K562 (cell line): ENCODE measurements around the gene EEFSEC. TPM values are rescaled to one million over a fixed set of nuclear protein-coding genes. Genes with fewer than 3 reads are reported as not detected.

ENCODE experiments used
- ATAC-seq: fragments of 200-7000 bp; cut with Tn5 transposase; 3 replicates; pipeline ENCODE4 v1.9.1; 2020; ENCODE audit warnings: moderate library complexity
- BruUV-seq: library from RNA; stranded (reverse); fragments of 400-500 nt; replicated peaks from 2 replicates; lab custom pipeline; 2021; lab: Mats Ljungman, UMichigan
- CTCF ChIA-PET: fragments of 300-600 bp; formaldehyde crosslinking; extraction: SDS; loops from one replicate; lab custom pipeline; 2021; ENCODE audit warnings: low intra/inter-chr PET ratio; lab: Yijun Ruan, JAX
- POLR2A ChIA-PET: fragments of 300-600, 350-650 bp; sonication (Branson Sonifier 250); formaldehyde crosslinking; extraction: SDS; loops from one replicate; lab custom pipeline; 2021; ENCODE audit warnings: antibody characterized with exemption, inconsistent platforms; lab: Yijun Ruan, JAX
- DNase-seq, 4 experiments: peaks; one replicate each; pipeline versions ENCODE4 v3.0.0 to v3.0.0-alpha.2; 2011 to 2018; ENCODE audit warnings: low spot score in 3 of 4, mixed read lengths in 3 of 4; ENCODE audit errors: extremely low read depth in 1 of 4
- FAIRE-seq: peaks from 2 replicates; lab custom pipeline; 2011; peaks lifted over from hg19 to GRCh38; lab: Jason Lieb, UNC
- H2AFZ ChIP-seq: 2 replicates; pipeline ENCODE4 v1.6.0; 2011; ENCODE audit warnings: low read depth, low read length, control low read depth, inconsistent platforms
- H3K27ac ChIP-seq: fragments of 200-600 bp; 3 replicates; pipeline ENCODE4 v1.8.0; 2011; ENCODE audit warnings: low read depth, mild to moderate bottlenecking, control low read depth, inconsistent platforms, low read length, moderate library complexity, mixed read lengths; ENCODE audit errors: extremely low read depth
- H3K27me3 ChIP-seq, 2 experiments: fragments of 300-600 bp in 1 of 2; 2 replicates in 1 of 2; 3 replicates in 1 of 2; pipeline versions ENCODE4 v1.6.0 to v1.8.0; 2011; ENCODE audit warnings: inconsistent platforms in 2 of 2, low read length in 2 of 2, mild to moderate bottlenecking in 1 of 2, mixed read lengths in 1 of 2, moderate library complexity in 1 of 2; ENCODE audit not compliant: control insufficient read depth in 2 of 2, insufficient read depth in 2 of 2
- H3K36me3 ChIP-seq: fragments of 300-600 bp; 3 replicates; pipeline ENCODE4 v1.8.0; 2011; ENCODE audit warnings: mild to moderate bottlenecking, low read length, inconsistent platforms; ENCODE audit not compliant: control insufficient read depth, insufficient read depth
- H3K4me1 ChIP-seq, 2 experiments: fragments of 200-600 bp in 1 of 2; replicated peaks in 1 of 2; 2 replicates in 1 of 2; 3 replicates in 1 of 2; pipeline versions ENCODE4 v1.5.1 to v1.8.0; 2011; ENCODE audit warnings: inconsistent platforms in 2 of 2, low read length in 2 of 2, mild to moderate bottlenecking in 1 of 2, mixed read lengths in 1 of 2, moderate library complexity in 1 of 2; ENCODE audit not compliant: control insufficient read depth in 2 of 2, insufficient read depth in 2 of 2
- H3K4me2 ChIP-seq: 2 replicates; pipeline ENCODE4 v1.6.1; 2011; ENCODE audit warnings: low read length, control low read depth, inconsistent platforms, mixed read lengths; ENCODE audit not compliant: insufficient read depth
- H3K4me3 ChIP-seq: fragments of 200-600 bp; sonication (generic), shearing (Covaris generic); 2 replicates; pipeline ENCODE4 v1.5.1; 2016; ENCODE audit warnings: control low read depth, inconsistent platforms
- H3K79me2 ChIP-seq: fragments of 200-600 bp; 3 replicates; pipeline ENCODE4 v1.8.0; 2011; ENCODE audit warnings: low read length, inconsistent platforms; ENCODE audit not compliant: control insufficient read depth, insufficient read depth
- H3K9ac ChIP-seq, 2 experiments: 2 replicates each; pipeline versions ENCODE4 v1.6.0 to v1.6.1; 2011; ENCODE audit warnings: low read depth in 2 of 2, low read length in 2 of 2, control low read depth in 1 of 2, inconsistent platforms in 1 of 2, mild to moderate bottlenecking in 1 of 2, mixed read lengths in 1 of 2; ENCODE audit not compliant: insufficient read depth in 1 of 2
- H3K9me1 ChIP-seq: one replicate; pipeline ENCODE4 v1.6.0; 2011; ENCODE audit warnings: inconsistent platforms, mild to moderate bottlenecking, low read length, moderate library complexity; ENCODE audit not compliant: control insufficient read depth, insufficient read depth
- H3K9me3 ChIP-seq: replicated peaks from 2 replicates; pipeline ENCODE4 v1.5.1; 2011; ENCODE audit warnings: low read depth, low read length, inconsistent platforms; ENCODE audit not compliant: control insufficient read depth, insufficient read depth
- H4K20me1 ChIP-seq: replicated peaks from 2 replicates; pipeline ENCODE4 v1.6.1; 2011; ENCODE audit warnings: low read length, inconsistent platforms, mixed read lengths; ENCODE audit not compliant: control insufficient read depth, insufficient read depth
- HNRNPLL ChIP-seq: fragments of 200-400 bp; formaldehyde crosslinking; IDR thresholded peaks from 2 replicates; pipeline ENCODE4 v1.6.1; 2017; ENCODE audit warnings: low read length, low read depth, mild to moderate bottlenecking; ENCODE audit not compliant: poor library complexity, severe bottlenecking
- IRF1 ChIP-seq: sonication (generic); formaldehyde crosslinking; IDR thresholded peaks from 2 replicates; pipeline ENCODE4 v1.8.0; 2022; ENCODE audit warnings: missing genetic modification reagents, mild to moderate bottlenecking, borderline replicate concordance
- KLF6 ChIP-seq: fragments of 250-450 bp; sonication (Bioruptor Pico); IDR thresholded peaks from 2 replicates; pipeline ENCODE4 v1.4.0; 2020; ENCODE audit warnings: mild to moderate bottlenecking, moderate library complexity, borderline replicate concordance
- PCBP1 ChIP-seq: fragments of 200-400 bp; formaldehyde crosslinking; IDR thresholded peaks from 2 replicates; pipeline ENCODE4 v1.6.1; 2018; ENCODE audit warnings: mild to moderate bottlenecking, low read depth, low read length; ENCODE audit not compliant: poor library complexity, severe bottlenecking
- SAP30 ChIP-seq: fragments of 200-600 bp; sonication (generic); IDR thresholded peaks from 2 replicates; pipeline ENCODE4 v1.6.1; 2012; ENCODE audit warnings: borderline replicate concordance, low read depth, mild to moderate bottlenecking, moderate library complexity, low read length, control low read depth, inconsistent platforms; ENCODE audit not compliant: insufficient read depth, poor library complexity, severe bottlenecking
- SMARCB1 ChIP-seq: IDR thresholded peaks from 2 replicates; pipeline ENCODE4 v1.6.1; 2011; ENCODE audit warnings: improper control_type of control experiment, low read depth; ENCODE audit not compliant: insufficient read length
- SNAPC5 ChIP-seq: fragments of 250-450 bp; sonication (Bioruptor Pico); IDR thresholded peaks from 2 replicates; pipeline ENCODE4 v1.8.0; 2021; ENCODE audit warnings: moderate library complexity, mild to moderate bottlenecking, inconsistent platforms
- SRSF7 ChIP-seq: fragments of 200-400 bp; formaldehyde crosslinking; optimal IDR thresholded peaks from 2 replicates; pipeline ENCODE3; 2017; ENCODE audit warnings: mild to moderate bottlenecking, low read depth, low read length
- TAF1 ChIP-seq: IDR thresholded peaks from 2 replicates; pipeline ENCODE4 v1.6.1; 2011; ENCODE audit warnings: mild to moderate bottlenecking, low read length, moderate library complexity; ENCODE audit not compliant: insufficient read depth, control insufficient read depth, severe bottlenecking; ENCODE audit errors: extremely low read depth
- TFAM ChIP-seq: fragments of 250-450 bp; sonication (Bioruptor Pico); conservative IDR thresholded peaks from 2 replicates; pipeline ENCODE4 v1.5.0; 2021; ENCODE audit warnings: mild to moderate bottlenecking, moderate library complexity
- ZNF589 ChIP-seq: fragments of 200-800 bp; sonication (Bioruptor generic); IDR thresholded peaks from 2 replicates; pipeline ENCODE4 v1.6.1; 2016; ENCODE audit warnings: low read depth, missing genetic modification characterization, missing compliant biosample characterization
- WGBS: fragments of 100-300 bp; shearing (Covaris generic); methylation state at CpG from one replicate; pipeline ENCODE4 v1.1.6; 2016; ENCODE audit warnings: low coverage, mixed read lengths; ENCODE audit not compliant: insufficient coverage; ENCODE audit errors: missing lambda C conversion rate; 5-methylcytosine and 5-hydroxymethylcytosine counted together
- in situ Hi-C: fragments of 300-500 bp; cut with MboI; formaldehyde crosslinking; loops from 4 replicates; pipeline ENCODE4 v1.15.0; 2018; ENCODE audit warnings: inconsistent platforms, mixed read lengths
- intact Hi-C: fragments of 100-400 bp; cut with micrococcal nuclease; formaldehyde crosslinking; loops from 2 replicates; pipeline ENCODE4 v1.14.2; 2022
- polyA plus RNA-seq, 8 experiments: library from polyadenylated mRNA; depleted of rRNA in 4 of 8; stranded (reverse) in 5 of 8; unstranded in 3 of 8; fragments of >200 nt; fragmentation: Nextera tagmentation in 2 of 8; fragmentation: Illumina TruSeq in 1 of 8; extraction: Ambion mirVana in 2 of 8; extraction: Trizol in 1 of 8; gene quantifications; 2 replicates each; pipeline versions ENCODE4 v1.2.1 to v1.2.3, GENCODE V29; 2011 to 2014; ENCODE audit warnings: inconsistent platforms in 1 of 8, missing spikeins in 1 of 8
- total RNA-seq, 7 experiments: library from RNA; depleted of rRNA in 6 of 7; stranded (reverse); fragments of >200 nt in 6 of 7; fragmentation: Illumina TruSeq in 2 of 7; extraction: Trizol in 2 of 7; gene quantifications; 2 replicates each; pipeline versions ENCODE4 v1.2.1 to v1.2.3, GENCODE V29; 2011 to 2021; ENCODE audit warnings: low replicate concordance in 1 of 7
- TF ChIP-seq, protein P1 (sequence below): fragments of 450-650 bp; IDR thresholded peaks from 2 replicates; pipeline ENCODE4 v1.6.1; 2017; ENCODE audit warnings: antibody characterized with exemption, mild to moderate bottlenecking

The EEFSEC gene
- total and polyA plus RNA-seq, 9 of the 15 experiments (the other 6 are each of a cell fraction or from before 2014, with no cell fraction given): 0.35 to 11.8 (median 7.7) TPM

GRCh38 chr3:128395500-128396162 is 242.3 kb downstream of the EEFSEC start (continued):
- TF ChIP-seq TAF1: no peak
- TF ChIP-seq, protein P1, sequence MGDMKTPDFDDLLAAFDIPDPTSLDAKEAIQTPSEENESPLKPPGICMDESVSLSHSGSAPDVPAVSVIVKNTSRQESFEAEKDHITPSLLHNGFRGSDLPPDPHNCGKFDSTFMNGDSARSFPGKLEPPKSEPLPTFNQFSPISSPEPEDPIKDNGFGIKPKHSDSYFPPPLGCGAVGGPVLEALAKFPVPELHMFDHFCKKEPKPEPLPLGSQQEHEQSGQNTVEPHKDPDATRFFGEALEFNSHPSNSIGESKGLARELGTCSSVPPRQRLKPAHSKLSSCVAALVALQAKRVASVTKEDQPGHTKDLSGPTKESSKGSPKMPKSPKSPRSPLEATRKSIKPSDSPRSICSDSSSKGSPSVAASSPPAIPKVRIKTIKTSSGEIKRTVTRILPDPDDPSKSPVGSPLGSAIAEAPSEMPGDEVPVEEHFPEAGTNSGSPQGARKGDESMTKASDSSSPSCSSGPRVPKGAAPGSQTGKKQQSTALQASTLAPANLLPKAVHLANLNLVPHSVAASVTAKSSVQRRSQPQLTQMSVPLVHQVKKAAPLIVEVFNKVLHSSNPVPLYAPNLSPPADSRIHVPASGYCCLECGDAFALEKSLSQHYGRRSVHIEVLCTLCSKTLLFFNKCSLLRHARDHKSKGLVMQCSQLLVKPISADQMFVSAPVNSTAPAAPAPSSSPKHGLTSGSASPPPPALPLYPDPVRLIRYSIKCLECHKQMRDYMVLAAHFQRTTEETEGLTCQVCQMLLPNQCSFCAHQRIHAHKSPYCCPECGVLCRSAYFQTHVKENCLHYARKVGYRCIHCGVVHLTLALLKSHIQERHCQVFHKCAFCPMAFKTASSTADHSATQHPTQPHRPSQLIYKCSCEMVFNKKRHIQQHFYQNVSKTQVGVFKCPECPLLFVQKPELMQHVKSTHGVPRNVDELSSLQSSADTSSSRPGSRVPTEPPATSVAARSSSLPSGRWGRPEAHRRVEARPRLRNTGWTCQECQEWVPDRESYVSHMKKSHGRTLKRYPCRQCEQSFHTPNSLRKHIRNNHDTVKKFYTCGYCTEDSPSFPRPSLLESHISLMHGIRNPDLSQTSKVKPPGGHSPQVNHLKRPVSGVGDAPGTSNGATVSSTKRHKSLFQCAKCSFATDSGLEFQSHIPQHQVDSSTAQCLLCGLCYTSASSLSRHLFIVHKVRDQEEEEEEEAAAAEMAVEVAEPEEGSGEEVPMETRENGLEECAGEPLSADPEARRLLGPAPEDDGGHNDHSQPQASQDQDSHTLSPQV: peak; percentile 55; the same call in 1 of the 2 replicates
- TF ChIP-seq, all 486 proteins: peak for 4

DNA sequence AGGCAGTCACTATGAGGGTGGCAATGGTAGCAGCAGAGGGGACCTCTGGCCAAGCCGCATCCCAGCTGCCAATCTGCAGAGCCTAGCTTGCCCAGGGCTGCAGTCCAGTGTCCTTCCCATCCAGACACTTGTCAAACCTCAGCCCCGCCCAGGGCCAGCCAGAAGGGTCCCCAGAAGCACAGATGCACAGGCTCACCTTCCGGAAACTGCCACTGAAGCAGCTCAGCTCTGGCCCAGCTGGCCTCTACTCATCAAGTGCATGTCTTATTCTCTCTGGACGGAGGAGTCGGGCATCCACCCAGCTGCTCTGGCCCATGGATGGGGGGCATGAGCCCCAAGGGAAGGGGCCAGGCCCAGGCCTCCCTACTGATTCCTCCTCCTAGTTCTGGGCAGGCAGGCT is 244.2 kb downstream of the EEFSEC start:
- intact Hi-C loops: no loop called here
- POLR2A ChIA-PET: interaction anchor here (1.8 kb wide), 1 partner anchor 19 kb away, joined by 7 read pairs; no protein-coding TSS in a partner anchor
- TF ChIP-seq SRSF7 (no peak), PCBP1 (no peak), ZNF589 (no peak), SMARCB1 (no peak), HNRNPLL (no peak), KLF6 (CRISPR knock-in tag) (no peak), IRF1 (no peak), TFAM (CRISPR knock-in tag) (no peak), SAP30 (no peak), SNAPC5 (CRISPR knock-in tag) (no peak)

More for the DNA sequence above, 244.2 kb downstream of the EEFSEC start:
- Histone ChIP-seq H3K27me3 (no peaks in the 10 kb centered on the region), H3K9me3 (no peaks in the 10 kb centered on the region), H3K4me3 (no peak overlapping the region), H3K36me3 (no peaks in the 10 kb centered on the region), H3K9me1 (no peaks in the 10 kb centered on the region), H3K79me2 (no peaks in the 10 kb centered on the region), H3K9ac (no peak overlapping the region; a peak in 1 of 4 replicates), H3K27ac (no peak overlapping the region), H2AFZ (no peak overlapping the region), H3K4me2 (no peak overlapping the region), H3K4me1 (peaks cover 20 to 65% of the 10 kb centered on the region in 2 experiments), H4K20me1 (no peaks in the 10 kb centered on the region)
- FAIRE-seq: no peak
- in situ Hi-C loops: loop anchor here (10.0 kb wide), 1 partner anchor 223 kb away; no protein-coding TSS in a partner anchor
- ATAC-seq: no peak
- CTCF ChIA-PET: no interaction called here
- BruUV-seq: no TSS peak
- WGBS: 86% methylated on average over 2 of the region's 5 CpGs
- DNase-seq: no peak
